Neural progenitor cell (in vitro differentiated cells): ENCODE data around the gene LRRTM4. TPM values are rescaled to one million over a fixed set of nuclear protein-coding genes. Genes with fewer than 3 reads are reported as not detected.

Experiments
- DNase-seq: peaks from one replicate; pipeline ENCODE4 v3.0.0-alpha.2; 2016; ENCODE audit warnings: low spot score
- H2AFZ ChIP-seq: fragments of 200-600 bp; sonication (generic); replicated peaks from 2 replicates; pipeline ENCODE4 v1.6.1; 2016; ENCODE audit warnings: antibody characterized with exemption
- H3F3A ChIP-seq: fragments of 200-600 bp; sonication (generic); 2 replicates; pipeline ENCODE4 v1.6.1; 2016; ENCODE audit warnings: antibody characterized with exemption, low read depth
- H3K27ac ChIP-seq: fragments of 200-600 bp; sonication (generic); 2 replicates; pipeline ENCODE4 v1.5.1; 2016; ENCODE audit warnings: mild to moderate bottlenecking
- H3K27me3 ChIP-seq: fragments of 200-600 bp; sonication (generic); 2 replicates; pipeline ENCODE4 v1.6.1; 2016; ENCODE audit warnings: mild to moderate bottlenecking, moderate library complexity
- H3K36me3 ChIP-seq: fragments of 200-600 bp; sonication (generic); 2 replicates; pipeline ENCODE4 v1.5.1; 2016
- H3K4me1 ChIP-seq: fragments of 200-600 bp; sonication (generic); 2 replicates; pipeline ENCODE4 v1.6.1; 2016; ENCODE audit warnings: mixed run types
- H3K4me2 ChIP-seq: fragments of 200-600 bp; sonication (generic); 2 replicates; pipeline ENCODE4 v1.6.1; 2016
- H3K4me3 ChIP-seq: fragments of 200-600 bp; sonication (generic); 2 replicates; pipeline ENCODE4 v1.5.1; 2016
- H3K79me2 ChIP-seq: fragments of 200-600 bp; sonication (generic); 2 replicates; pipeline ENCODE4 v1.6.1; 2016; ENCODE audit warnings: low read depth
- H3K9ac ChIP-seq: fragments of 200-600 bp; sonication (generic); 2 replicates; pipeline ENCODE4 v1.6.1; 2016
- H3K9me3 ChIP-seq: fragments of 200-600 bp; sonication (generic); 2 replicates; pipeline ENCODE4 v1.5.1; 2016; ENCODE audit warnings: low read depth
- H4K20me1 ChIP-seq: fragments of 200-600 bp; sonication (generic); 2 replicates; pipeline ENCODE4 v1.6.1; 2016; ENCODE audit warnings: low read depth
- H3K27ac Mint-ChIP-seq: 3 replicates; pipeline ENCODE4 v1.8.0; 2021; ENCODE audit warnings: mixed read lengths
- H3K27me3 Mint-ChIP-seq: 2 replicates; pipeline ENCODE4 v1.8.0; 2022; ENCODE audit warnings: low read depth, mild to moderate bottlenecking, inconsistent platforms, moderate library complexity, mixed read lengths; ENCODE audit not compliant: insufficient read depth
- H3K36me3 Mint-ChIP-seq: 3 replicates; pipeline ENCODE4 v1.8.0; 2021; ENCODE audit warnings: mixed read lengths
- H3K4me1 Mint-ChIP-seq: 3 replicates; pipeline ENCODE4 v1.8.0; 2021; ENCODE audit warnings: mixed read lengths
- H3K4me3 Mint-ChIP-seq: 3 replicates; pipeline ENCODE4 v1.8.0; 2021; ENCODE audit warnings: mild to moderate bottlenecking, moderate library complexity, mixed read lengths
- H3K9me3 Mint-ChIP-seq: 3 replicates; pipeline ENCODE4 v1.8.0; 2020; ENCODE audit warnings: mixed read lengths
- EZH2 ChIP-seq: fragments of 200-600 bp; sonication (generic); IDR thresholded peaks from 2 replicates; pipeline ENCODE4 v1.6.1; 2017; ENCODE audit warnings: antibody characterized with exemption, mild to moderate bottlenecking, moderate library complexity
- EZH2phosphoT487 ChIP-seq: fragments of 200-600 bp; sonication (generic); IDR thresholded peaks from 2 replicates; pipeline ENCODE4 v1.6.1; 2017; ENCODE audit warnings: antibody characterized with exemption
- total RNA-seq: library from RNA; depleted of rRNA; stranded (reverse); fragments of >200 nt; gene quantifications from 2 replicates; pipeline ENCODE4 v1.2.3, GENCODE V29; 2015; ENCODE audit warnings: low replicate concordance
- TF ChIP-seq, protein P1 (sequence below): fragments of 200-600 bp; sonication (generic); IDR thresholded peaks from 2 replicates; pipeline ENCODE4 v1.5.1; 2017; ENCODE audit warnings: antibody characterized with exemption, mild to moderate bottlenecking

Gene LRRTM4
- total RNA-seq, 1 donor from 2014 or later: 20.4 TPM

DNA sequence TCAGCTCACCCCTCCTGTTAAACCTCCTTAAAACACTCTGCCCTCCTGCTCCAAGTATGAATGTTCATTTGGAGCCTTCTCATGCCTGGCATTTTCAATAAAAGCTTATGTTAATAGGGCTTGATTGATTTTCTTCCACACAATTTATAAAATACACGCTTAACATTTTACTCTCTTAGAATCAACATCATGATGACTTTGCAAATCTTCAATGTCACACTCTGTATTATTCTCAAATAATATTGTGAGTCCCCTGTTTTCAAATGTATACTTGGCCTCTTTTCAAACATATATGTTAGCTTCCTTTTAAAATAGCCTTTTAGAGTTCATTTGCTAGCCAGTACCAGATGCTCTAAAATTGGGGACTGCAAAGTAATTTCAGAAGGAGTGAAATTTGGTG, 520.3 kb downstream of the LRRTM4 start:
- no peaks in the 10 kb centered on the region for H3K36me3 ChIP-seq
- Mint-ChIP-seq H3K36me3 (peaks cover 10% of the 10 kb centered on the region), H3K27me3 (peaks cover 3% of the 10 kb centered on the region), H3K4me1 (peaks cover 11% of the 10 kb centered on the region), H3K27ac (peak overlapping the region; percentile 6), H3K4me3 (no peak overlapping the region), H3K9me3 (peaks cover 13% of the 10 kb centered on the region)
- no peak overlapping the region for H3K4me2 ChIP-seq
- H3K27ac ChIP-seq: no peak overlapping the region
- H3K79me2 ChIP-seq: no peaks in the 10 kb centered on the region
- TF ChIP-seq EZH2phosphoT487: no peak
- no peak for TF ChIP-seq EZH2
- TF ChIP-seq, protein P1, sequence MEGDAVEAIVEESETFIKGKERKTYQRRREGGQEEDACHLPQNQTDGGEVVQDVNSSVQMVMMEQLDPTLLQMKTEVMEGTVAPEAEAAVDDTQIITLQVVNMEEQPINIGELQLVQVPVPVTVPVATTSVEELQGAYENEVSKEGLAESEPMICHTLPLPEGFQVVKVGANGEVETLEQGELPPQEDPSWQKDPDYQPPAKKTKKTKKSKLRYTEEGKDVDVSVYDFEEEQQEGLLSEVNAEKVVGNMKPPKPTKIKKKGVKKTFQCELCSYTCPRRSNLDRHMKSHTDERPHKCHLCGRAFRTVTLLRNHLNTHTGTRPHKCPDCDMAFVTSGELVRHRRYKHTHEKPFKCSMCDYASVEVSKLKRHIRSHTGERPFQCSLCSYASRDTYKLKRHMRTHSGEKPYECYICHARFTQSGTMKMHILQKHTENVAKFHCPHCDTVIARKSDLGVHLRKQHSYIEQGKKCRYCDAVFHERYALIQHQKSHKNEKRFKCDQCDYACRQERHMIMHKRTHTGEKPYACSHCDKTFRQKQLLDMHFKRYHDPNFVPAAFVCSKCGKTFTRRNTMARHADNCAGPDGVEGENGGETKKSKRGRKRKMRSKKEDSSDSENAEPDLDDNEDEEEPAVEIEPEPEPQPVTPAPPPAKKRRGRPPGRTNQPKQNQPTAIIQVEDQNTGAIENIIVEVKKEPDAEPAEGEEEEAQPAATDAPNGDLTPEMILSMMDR: no peak
- no peak overlapping the region for H3K4me3 ChIP-seq
- no peak overlapping the region for H2AFZ ChIP-seq
- H3K9me3 ChIP-seq: no peaks in the 10 kb centered on the region
- H4K20me1 ChIP-seq: no peaks in the 10 kb centered on the region
- no peaks in the 10 kb centered on the region for H3K27me3 ChIP-seq
- peaks cover 8% of the 10 kb centered on the region for H3K4me1 ChIP-seq
- H3F3A ChIP-seq: no peaks in the 10 kb centered on the region
- DNase-seq: no peak
- H3K9ac ChIP-seq: no peak overlapping the region

DNA sequence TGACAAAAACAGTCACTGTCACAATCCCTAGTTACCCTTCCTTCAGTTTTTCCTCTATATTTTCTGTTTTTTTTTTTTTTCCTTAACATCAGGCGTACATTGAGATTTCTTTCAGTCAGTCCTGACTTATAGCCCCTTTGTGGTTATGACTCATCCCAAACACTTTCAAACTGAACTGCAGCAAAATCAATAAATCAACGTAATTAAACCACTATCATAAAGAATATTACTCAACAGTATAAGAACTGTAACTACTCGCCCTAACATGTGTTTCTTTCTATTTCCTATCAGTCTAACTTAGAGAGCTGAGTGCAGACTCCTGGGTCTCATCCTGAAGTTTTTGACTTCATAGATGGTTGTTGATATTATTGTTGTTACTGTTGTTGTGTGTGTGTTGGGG, 523.5 kb downstream of the LRRTM4 start:
- Mint-ChIP-seq H3K36me3 (peaks cover 3% of the 10 kb centered on the region), H3K9me3 (peaks cover 7% of the 10 kb centered on the region), H3K27ac (no peak overlapping the region), H3K27me3 (no peaks in the 10 kb centered on the region), H3K4me3 (no peak overlapping the region), H3K4me1 (peaks cover 3% of the 10 kb centered on the region)
- Histone ChIP-seq H2AFZ (no peak overlapping the region), H3K9me3 (no peaks in the 10 kb centered on the region), H3K9ac (no peak overlapping the region), H3K27me3 (no peaks in the 10 kb centered on the region), H4K20me1 (no peaks in the 10 kb centered on the region), H3K36me3 (no peaks in the 10 kb centered on the region), H3K79me2 (no peaks in the 10 kb centered on the region), H3K4me3 (no peak overlapping the region), H3F3A (no peaks in the 10 kb centered on the region), H3K4me2 (no peak overlapping the region), H3K27ac (no peak overlapping the region), H3K4me1 (no peaks in the 10 kb centered on the region)
- no peak for TF ChIP-seq EZH2
- TF ChIP-seq, protein P1: no peak
- no peak for TF ChIP-seq EZH2phosphoT487
- DNase-seq: no peak

DNA sequence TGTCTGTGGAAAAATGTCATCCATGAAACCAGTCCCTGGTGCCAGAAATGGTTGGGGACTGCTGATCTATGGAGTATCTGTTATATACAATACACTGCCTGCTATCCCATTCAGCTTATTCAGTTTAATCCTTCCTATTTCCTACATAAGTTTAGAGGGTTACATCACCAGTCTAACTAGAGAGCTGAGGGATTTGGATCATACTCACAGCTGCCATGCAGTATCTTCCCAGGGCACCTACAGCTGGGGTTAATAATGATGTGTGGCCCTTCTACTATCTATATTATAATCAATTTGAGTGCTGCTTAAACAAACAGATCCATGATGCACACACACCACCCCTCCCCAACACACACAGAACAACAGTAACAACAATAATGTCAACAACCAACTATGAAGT, 524.0 kb downstream of the LRRTM4 start:
- H3K4me2 ChIP-seq: no peak overlapping the region
- no peak overlapping the region for H3K27ac Mint-ChIP-seq

More for the DNA sequence above, 524.0 kb downstream of the LRRTM4 start:
- Histone ChIP-seq H3K4me3 (no peak overlapping the region), H3K27ac (no peak overlapping the region), H3K4me1 (no peaks in the 10 kb centered on the region), H3K9ac (no peak overlapping the region), H4K20me1 (no peaks in the 10 kb centered on the region), H2AFZ (no peak overlapping the region), H3K9me3 (no peaks in the 10 kb centered on the region), H3K27me3 (no peaks in the 10 kb centered on the region), H3K79me2 (no peaks in the 10 kb centered on the region), H3F3A (no peaks in the 10 kb centered on the region), H3K36me3 (no peaks in the 10 kb centered on the region)
- peaks cover 3% of the 10 kb centered on the region for H3K4me1 Mint-ChIP-seq
- no peak for TF ChIP-seq EZH2
- TF ChIP-seq, protein P1: no peak
- TF ChIP-seq EZH2phosphoT487: no peak
- H3K27me3 Mint-ChIP-seq: no peaks in the 10 kb centered on the region
- DNase-seq: no peak
- peaks cover 6% of the 10 kb centered on the region for H3K9me3 Mint-ChIP-seq
- no peaks in the 10 kb centered on the region for H3K36me3 Mint-ChIP-seq
- no peak overlapping the region for H3K4me3 Mint-ChIP-seq
